Measurements from ENCODE around the gene WDR1. TPM values are rescaled to one million over a fixed set of nuclear protein-coding genes. Genes with fewer than 3 reads are reported as not detected.

The WDR1 gene
- total and polyA plus RNA-seq, 2 donors (not counting 3 experiments of a cell fraction or from before 2014, with no cell fraction given), result 590 to 660 TPM

GRCh38 chr4:10051517-10052135 lies 65.0 kb downstream of the WDR1 start:
- BruUV-seq (replicated peaks), result no TSS peak
- Histone ChIP-seq H3K4me3 (replicated peaks in 1 of 3; ENCODE audit: insufficient read depth in 1 of 3, low read depth in 1 of 3, low read length in 3 of 3) (no peak overlapping the region), H3K27ac (ENCODE audit: insufficient read depth, low read depth, low read length) (no peak overlapping the region), H3K9me1 (replicated peaks; ENCODE audit: control insufficient read depth, extremely low read depth, insufficient read depth, low read length) (no peaks in the 10 kb centered on the region), H4K20me1 (replicated peaks; ENCODE audit: control insufficient read depth, extremely low read depth, insufficient read depth, low read length) (no peaks in the 10 kb centered on the region), H3K9me3 (replicated peaks; ENCODE audit: control insufficient read depth, insufficient read depth, low read length) (no peaks in the 10 kb centered on the region), H3K4me1 (ENCODE audit: control insufficient read depth, extremely low read depth, insufficient read depth, low read length) (peaks cover 6% of the 10 kb centered on the region), H3K27me3 (ENCODE audit: control insufficient read depth in 2 of 2, insufficient read depth in 2 of 2, low read length in 2 of 2) (peaks cover 0 to 3% of the 10 kb centered on the region in 2 experiments), H2AFZ (ENCODE audit: low read depth, low read length) (no peak overlapping the region), H3K4me2 (ENCODE audit: insufficient read depth, low read length) (no peak overlapping the region), H3K9ac (replicated peaks; ENCODE audit: extremely low read depth, insufficient read depth, low read length) (no peak overlapping the region), H3K36me3 (ENCODE audit: control insufficient read depth in 2 of 2, extremely low read depth in 1 of 2, insufficient read depth in 2 of 2, low read length in 2 of 2) (no peaks in the 10 kb centered on the region), H3K79me2 (ENCODE audit: control insufficient read depth, insufficient read depth, low read length) (no peaks in the 10 kb centered on the region)
- dilution Hi-C loops (cut with MboI; ENCODE audit: extremely low pct_ligation_motif_present, low sequenced_read_pairs) (no loop called here), intact Hi-C loops (cut with micrococcal nuclease) (no loop called here)
- TF ChIP-seq FOS (IDR thresholded peaks at IDR 0.05; ENCODE audit: borderline replicate concordance, insufficient read depth, low read length) (no peak), MYC (IDR thresholded peaks at IDR 0.05; ENCODE audit: low read depth, low read length) (no peak), CTCF (IDR thresholded peaks at IDR 0.05; ENCODE audit: extremely low read depth in 1 of 2, insufficient read depth in 1 of 2, low read depth in 1 of 2, low read length in 2 of 2) (no peak), MAX (IDR thresholded peaks at IDR 0.05; ENCODE audit: insufficient read depth, insufficient read length) (no peak), GATA2 (IDR thresholded peaks at IDR 0.05; ENCODE audit: insufficient read depth, insufficient read length, low read depth, low read length) (no peak), EZH2 (IDR thresholded peaks at IDR 0.05; ENCODE audit: borderline replicate concordance, low read depth, low read length, severe bottlenecking) (no peak), JUN (IDR thresholded peaks at IDR 0.05; ENCODE audit: borderline replicate concordance, insufficient read depth, insufficient read length, low read depth) (no peak), POLR2A (IDR thresholded peaks at IDR 0.05; ENCODE audit: low read depth, low read length) (no peak), POLR2AphosphoS5 (IDR thresholded peaks at IDR 0.05; ENCODE audit: insufficient read depth, low read depth, low read length) (no peak)
- POLR2A ChIA-PET, result no interaction called here
- CTCF ChIA-PET, result interaction anchor here (1.2 kb wide), 1 partner anchor 36 kb away, joined by 3 read pairs; no protein-coding TSS in a partner anchor
- DNase-seq (ENCODE audit: low read depth, low spot score) (no peak), FAIRE-seq (no peak)
